ENCODE measurements around the gene PARD6G.

DNA sequence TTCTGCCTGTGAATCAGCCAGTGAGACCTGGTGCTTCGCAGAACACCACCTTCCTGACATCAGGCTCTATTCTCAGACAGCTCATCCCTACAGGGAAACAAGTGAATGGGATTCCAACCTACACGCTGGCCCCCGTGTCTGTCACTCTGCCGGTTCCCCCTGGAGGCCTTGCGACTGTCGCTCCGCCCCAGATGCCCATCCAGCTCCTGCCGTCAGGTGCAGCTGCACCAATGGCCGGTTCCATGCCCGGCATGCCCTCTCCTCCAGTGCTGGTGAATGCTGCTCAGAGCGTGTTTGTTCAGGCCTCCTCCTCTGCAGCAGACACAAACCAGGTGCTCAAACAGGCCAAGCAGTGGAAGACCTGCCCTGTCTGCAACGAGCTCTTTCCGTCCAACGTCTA, 110.2 kb downstream of the PARD6G start:
- TF ChIP-seq, protein P1, sequence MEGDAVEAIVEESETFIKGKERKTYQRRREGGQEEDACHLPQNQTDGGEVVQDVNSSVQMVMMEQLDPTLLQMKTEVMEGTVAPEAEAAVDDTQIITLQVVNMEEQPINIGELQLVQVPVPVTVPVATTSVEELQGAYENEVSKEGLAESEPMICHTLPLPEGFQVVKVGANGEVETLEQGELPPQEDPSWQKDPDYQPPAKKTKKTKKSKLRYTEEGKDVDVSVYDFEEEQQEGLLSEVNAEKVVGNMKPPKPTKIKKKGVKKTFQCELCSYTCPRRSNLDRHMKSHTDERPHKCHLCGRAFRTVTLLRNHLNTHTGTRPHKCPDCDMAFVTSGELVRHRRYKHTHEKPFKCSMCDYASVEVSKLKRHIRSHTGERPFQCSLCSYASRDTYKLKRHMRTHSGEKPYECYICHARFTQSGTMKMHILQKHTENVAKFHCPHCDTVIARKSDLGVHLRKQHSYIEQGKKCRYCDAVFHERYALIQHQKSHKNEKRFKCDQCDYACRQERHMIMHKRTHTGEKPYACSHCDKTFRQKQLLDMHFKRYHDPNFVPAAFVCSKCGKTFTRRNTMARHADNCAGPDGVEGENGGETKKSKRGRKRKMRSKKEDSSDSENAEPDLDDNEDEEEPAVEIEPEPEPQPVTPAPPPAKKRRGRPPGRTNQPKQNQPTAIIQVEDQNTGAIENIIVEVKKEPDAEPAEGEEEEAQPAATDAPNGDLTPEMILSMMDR (IDR thresholded peaks at IDR 0.05; ENCODE audit: insufficient read depth, low read depth, low read length), result no peak
- no peak for TF ChIP-seq EZH2 (IDR thresholded peaks at IDR 0.05; ENCODE audit: insufficient read depth, low read length)

All from astrocyte (in vitro differentiated cells and primary cell).